Naive B cell (primary cell): ENCODE measurements around the gene MFN2. TPM values are rescaled to one million over a fixed set of nuclear protein-coding genes. Genes with fewer than 3 reads are reported as not detected.

Experiments used
- ATAC-seq, 2 donors: fragments of 150-1000 bp; cut with Tn5 transposase; 2 replicates each; pipeline ENCODE4 v1.10.0; 2021; ENCODE audit warnings: low read depth in 2 of 2, mild to moderate bottlenecking in 2 of 2, moderate library complexity in 2 of 2
- DNase-seq: peaks from one replicate; pipeline ENCODE4 v3.0.0; 2022
- H3K27ac Mint-ChIP-seq, 6 donors: one replicate each; pipeline ENCODE4 v1.8.0; 2020 to 2022; ENCODE audit warnings: mild to moderate bottlenecking in 6 of 6, mixed read lengths in 6 of 6, moderate library complexity in 5 of 6, inconsistent platforms in 2 of 6
- H3K27me3 Mint-ChIP-seq, 3 donors: one replicate each; pipeline ENCODE4 v1.8.0; 2021 to 2022; ENCODE audit warnings: mixed read lengths in 3 of 3, mild to moderate bottlenecking in 1 of 3
- H3K36me3 Mint-ChIP-seq, 2 donors: one replicate each; pipeline ENCODE4 v1.8.0; 2020 to 2022; ENCODE audit warnings: mixed read lengths in 2 of 2, inconsistent platforms in 1 of 2, mild to moderate bottlenecking in 1 of 2
- H3K4me1 Mint-ChIP-seq, 3 donors: one replicate each; pipeline ENCODE4 v1.8.0; 2020 to 2022; ENCODE audit warnings: mixed read lengths in 3 of 3, inconsistent platforms in 1 of 3, mild to moderate bottlenecking in 1 of 3, moderate library complexity in 1 of 3
- H3K4me3 Mint-ChIP-seq, 8 donors: one replicate each; pipeline ENCODE4 v1.8.0; 2020 to 2022; ENCODE audit warnings: mild to moderate bottlenecking in 8 of 8, mixed read lengths in 8 of 8, moderate library complexity in 8 of 8, inconsistent platforms in 2 of 8
- H3K9me3 Mint-ChIP-seq, 7 donors: one replicate each; pipeline ENCODE4 v1.8.0; 2020 to 2022; ENCODE audit warnings: mixed read lengths in 7 of 7, mild to moderate bottlenecking in 5 of 7, inconsistent platforms in 2 of 7, moderate library complexity in 1 of 7
- polyA plus RNA-seq, 6 donors: library from polyadenylated mRNA; unstranded; fragments of 300-500 nt; fragmentation: Illumina TruSeq; gene quantifications; one replicate each; pipeline ENCODE4 v1.2.3, GENCODE V29; 2021; ENCODE audit warnings: low read depth in 6 of 6

MFN2 gene
- polyA plus RNA-seq, 6 donors from 2014 or later: 27.5 to 39.9 (median 35.9) TPM

DNA sequence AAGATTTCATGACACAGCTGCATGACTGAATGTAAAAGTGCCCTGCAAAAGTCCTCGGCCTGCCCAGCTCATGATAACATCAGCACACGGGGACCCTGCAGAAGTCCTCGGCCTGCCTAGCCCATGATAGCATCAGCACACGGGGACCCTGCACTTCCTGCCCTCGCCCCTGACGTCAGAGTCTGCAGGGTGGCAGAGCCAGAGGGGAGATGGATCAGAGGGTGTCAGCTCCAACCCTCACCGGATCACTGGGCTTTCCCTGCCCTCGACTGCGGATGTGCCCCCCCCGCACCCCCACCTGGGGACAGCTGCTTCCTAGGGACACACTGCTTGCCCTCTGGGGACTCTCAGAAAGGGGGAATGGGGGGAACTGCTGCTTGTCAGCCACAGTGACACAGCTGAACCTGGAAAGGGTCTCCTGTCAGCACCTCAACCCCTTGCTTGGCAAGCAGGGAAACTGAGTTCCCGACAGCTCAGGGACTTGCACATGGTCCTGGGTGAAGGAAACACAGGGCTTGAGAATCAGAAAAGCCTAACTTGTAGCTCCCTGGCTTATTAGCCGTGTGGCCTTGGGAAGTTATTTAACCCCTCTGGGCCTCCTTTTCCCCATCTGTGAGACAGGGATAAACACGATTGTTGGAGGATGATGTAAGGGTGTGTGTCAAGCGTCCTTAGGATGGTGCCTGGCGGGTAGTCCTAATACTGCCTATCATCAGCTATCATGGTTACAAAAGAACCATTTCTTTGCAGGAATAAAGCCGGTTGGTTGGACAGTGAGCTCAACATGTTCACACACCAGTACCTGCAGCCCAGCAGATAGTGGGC is 30.7 kb downstream of the MFN2 start:
- DNase-seq (no peak), ATAC-seq (no peak)
- peak overlapping the region in 1 of 8 donors; percentile 10 for H3K4me3 Mint-ChIP-seq
- peaks cover 4 to 8% (median 7%) of the 10 kb centered on the region in 3 donors for H3K4me1 Mint-ChIP-seq
- no peaks in the 10 kb centered on the region for H3K9me3 Mint-ChIP-seq
- no peaks in the 10 kb centered on the region for H3K27me3 Mint-ChIP-seq
- H3K27ac Mint-ChIP-seq: peak overlapping the region in 1 of 6 donors; percentile 51
- H3K36me3 Mint-ChIP-seq: peaks cover 8 to 22% of the 10 kb centered on the region in 2 donors

DNA sequence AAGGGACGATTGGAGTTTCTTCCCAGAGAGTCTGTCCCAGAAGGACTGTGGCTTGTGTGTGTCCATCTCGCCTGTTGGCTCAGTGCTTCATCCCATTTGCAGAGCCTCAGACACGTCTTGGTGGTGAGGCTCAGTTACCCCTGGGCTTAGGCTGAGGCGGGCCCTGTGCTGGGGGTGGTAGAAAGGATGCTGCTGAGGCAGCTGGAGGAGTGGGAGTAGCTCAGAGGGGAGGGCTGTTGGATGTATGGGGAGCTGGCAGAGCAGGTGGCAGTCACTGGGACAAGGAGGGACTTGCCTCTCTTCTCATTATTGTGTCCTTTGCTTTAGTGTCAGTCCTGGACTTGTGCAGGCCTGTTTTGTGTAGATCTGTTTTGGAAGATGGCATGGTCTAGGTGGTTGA is 31.8 kb downstream of the MFN2 start:
- ATAC-seq (no peak), DNase-seq (no peak)
- peak overlapping the region in 4 of 6 donors; percentile 23 to 89 (median 82) for H3K27ac Mint-ChIP-seq
- peaks cover 8 to 16% of the 10 kb centered on the region in 2 donors for H3K36me3 Mint-ChIP-seq
- no peaks in the 10 kb centered on the region for H3K9me3 Mint-ChIP-seq
- no peaks in the 10 kb centered on the region for H3K27me3 Mint-ChIP-seq
- no peak overlapping the region for H3K4me3 Mint-ChIP-seq
- peaks cover 4 to 8% (median 7%) of the 10 kb centered on the region in 3 donors for H3K4me1 Mint-ChIP-seq

DNA sequence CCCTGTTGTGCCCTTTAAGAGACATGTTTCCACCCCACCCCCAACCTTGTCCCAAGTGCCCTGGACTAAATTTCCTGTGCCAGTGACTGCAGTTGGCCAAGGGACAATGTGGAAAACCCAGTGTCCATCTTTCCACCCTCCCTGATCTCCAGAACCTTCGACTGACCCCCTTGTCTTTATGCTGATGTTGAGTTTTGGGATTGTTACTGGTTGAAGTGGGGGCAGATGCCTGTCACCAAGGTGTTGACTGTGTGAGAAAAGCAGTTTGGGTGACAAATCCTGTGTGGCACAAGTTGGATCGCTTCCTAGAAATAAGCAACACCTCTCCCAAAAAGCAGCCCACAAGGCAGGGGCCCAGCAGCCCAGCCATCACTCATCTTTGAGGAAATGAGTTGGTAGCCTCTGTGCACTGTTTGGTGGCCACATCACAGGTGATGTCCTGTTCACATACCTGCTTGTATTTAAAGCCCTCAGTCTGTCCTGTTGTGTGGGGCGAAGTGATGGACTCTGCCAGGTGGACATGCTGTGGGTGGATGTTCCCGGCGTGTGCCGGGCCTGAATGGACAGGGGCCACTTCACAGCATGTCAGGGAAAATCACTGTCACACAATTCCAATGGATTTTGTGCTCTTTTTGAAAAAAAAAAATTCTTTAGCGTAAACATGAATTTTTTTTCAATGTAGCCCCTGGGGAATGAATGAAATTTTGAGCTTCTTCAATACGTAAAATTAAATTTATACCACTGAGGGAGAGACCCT is 32.5 kb downstream of the MFN2 start:
- H3K9me3 Mint-ChIP-seq: no peaks in the 10 kb centered on the region
- H3K27me3 Mint-ChIP-seq: no peaks in the 10 kb centered on the region
- DNase-seq (no peak), ATAC-seq (no peak)
- H3K27ac Mint-ChIP-seq: peak overlapping the region in 4 of 6 donors; percentile 22 to 76 (median 51)
- peaks cover 4 to 9% of the 10 kb centered on the region in 2 donors for H3K36me3 Mint-ChIP-seq
- peak overlapping the region in 1 of 8 donors; percentile 25 for H3K4me3 Mint-ChIP-seq
- H3K4me1 Mint-ChIP-seq: peaks cover 4 to 8% (median 4%) of the 10 kb centered on the region in 3 donors

DNA sequence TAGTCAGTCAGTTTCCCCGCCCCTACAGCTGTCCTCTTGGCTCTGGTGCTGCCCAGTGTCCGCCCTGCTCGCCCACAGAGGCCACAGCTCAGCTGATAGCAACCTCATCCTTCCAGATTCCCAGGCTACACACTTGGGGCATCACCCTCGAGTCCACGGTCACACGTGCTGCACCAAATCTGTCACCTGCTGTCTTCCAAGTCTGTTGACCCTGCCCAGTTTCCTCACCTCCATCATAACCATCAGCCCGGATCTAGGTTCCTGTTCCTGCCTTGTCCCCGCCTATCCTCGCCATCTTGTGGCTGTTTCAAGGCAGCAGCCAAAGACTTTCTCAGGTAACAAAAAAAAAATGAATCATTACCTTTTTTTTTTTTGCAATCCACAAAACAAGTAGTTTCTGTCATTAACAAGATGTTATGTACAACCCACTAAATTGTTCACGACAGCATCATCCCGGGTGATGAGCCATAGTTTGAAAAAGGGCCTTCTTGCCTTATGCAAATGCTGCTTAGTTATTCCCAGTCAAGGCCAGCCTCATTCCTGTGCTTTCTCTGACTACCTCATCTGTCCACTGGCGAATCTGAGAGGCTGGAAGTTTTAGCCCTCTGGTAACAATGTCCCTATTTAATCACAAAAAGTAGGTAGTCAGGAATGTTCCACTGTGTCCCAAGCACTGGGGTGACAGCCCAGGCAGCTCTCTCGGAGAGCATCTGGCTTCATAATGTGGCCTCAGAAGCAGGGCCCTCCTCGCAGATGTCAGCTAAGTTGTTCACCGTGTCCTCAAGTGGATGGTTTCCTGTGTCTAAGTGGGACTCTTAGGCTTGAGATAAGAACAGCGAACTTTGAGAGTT is 34.1 kb downstream of the MFN2 start:
- ATAC-seq (no peak), DNase-seq (no peak)
- Mint-ChIP-seq H3K4me1 (peaks cover 4 to 8% (median 8%) of the 10 kb centered on the region in 3 donors), H3K4me3 (no peak overlapping the region), H3K36me3 (peaks cover 4 to 7% of the 10 kb centered on the region in 2 donors), H3K9me3 (no peaks in the 10 kb centered on the region), H3K27ac (peak overlapping the region in 3 of 6 donors; percentile 50 to 91 (median 64)), H3K27me3 (no peaks in the 10 kb centered on the region)

DNA sequence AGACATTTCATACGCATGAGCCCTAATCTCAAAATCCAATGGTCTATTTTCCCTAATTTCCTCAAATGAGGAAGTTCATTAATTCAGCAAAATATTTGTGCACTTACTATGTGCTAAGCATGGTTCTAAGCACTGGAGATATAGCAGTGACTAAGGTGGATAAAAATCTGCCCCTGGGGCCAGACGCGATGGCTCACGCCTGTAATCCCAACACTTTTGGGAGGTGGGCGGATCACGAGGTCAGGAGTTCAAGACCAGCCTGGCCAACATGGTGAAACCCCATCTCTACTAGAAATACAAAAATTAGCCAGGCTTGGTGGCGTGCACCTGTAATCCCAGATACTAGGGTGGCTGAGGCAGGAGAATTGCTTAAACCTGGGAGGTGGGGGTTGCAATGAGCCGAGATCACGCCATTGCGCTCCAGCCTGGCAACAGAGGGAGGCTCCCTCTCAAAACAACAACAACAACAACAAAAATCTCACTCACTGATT is 34.8 kb downstream of the MFN2 start:
- ATAC-seq (no peak), DNase-seq (no peak)
- Mint-ChIP-seq H3K4me1 (peaks cover 7 to 13% (median 13%) of the 10 kb centered on the region in 3 donors), H3K36me3 (peaks cover 4 to 7% of the 10 kb centered on the region in 2 donors), H3K27me3 (no peaks in the 10 kb centered on the region), H3K27ac (no peak overlapping the region), H3K4me3 (no peak overlapping the region), H3K9me3 (no peaks in the 10 kb centered on the region)

DNA sequence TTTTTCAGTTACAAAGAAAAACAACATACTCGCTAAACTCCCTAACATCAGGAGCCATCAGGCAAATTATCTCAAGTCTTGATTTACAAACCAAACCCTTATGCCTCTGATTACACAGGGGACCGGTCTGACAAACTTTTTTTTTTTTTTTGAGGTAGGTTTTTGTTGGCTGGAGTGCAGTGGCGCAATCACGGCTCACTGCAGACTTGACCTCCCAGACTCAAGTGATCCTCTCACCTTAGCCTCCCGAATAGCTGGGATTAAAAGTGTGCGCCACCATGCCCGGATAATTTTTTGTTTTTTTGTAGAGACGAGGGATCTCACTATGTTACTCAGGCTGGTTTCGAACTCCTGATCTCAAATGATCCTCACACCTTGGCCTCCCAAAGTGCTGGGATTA is 35.3 kb downstream of the MFN2 start:
- Mint-ChIP-seq H3K27me3 (no peaks in the 10 kb centered on the region), H3K9me3 (no peaks in the 10 kb centered on the region), H3K36me3 (peaks cover 4 to 7% of the 10 kb centered on the region in 2 donors), H3K4me3 (no peak overlapping the region), H3K4me1 (peaks cover 7 to 17% (median 15%) of the 10 kb centered on the region in 3 donors), H3K27ac (no peak overlapping the region)
- ATAC-seq (no peak), DNase-seq (no peak)

DNA sequence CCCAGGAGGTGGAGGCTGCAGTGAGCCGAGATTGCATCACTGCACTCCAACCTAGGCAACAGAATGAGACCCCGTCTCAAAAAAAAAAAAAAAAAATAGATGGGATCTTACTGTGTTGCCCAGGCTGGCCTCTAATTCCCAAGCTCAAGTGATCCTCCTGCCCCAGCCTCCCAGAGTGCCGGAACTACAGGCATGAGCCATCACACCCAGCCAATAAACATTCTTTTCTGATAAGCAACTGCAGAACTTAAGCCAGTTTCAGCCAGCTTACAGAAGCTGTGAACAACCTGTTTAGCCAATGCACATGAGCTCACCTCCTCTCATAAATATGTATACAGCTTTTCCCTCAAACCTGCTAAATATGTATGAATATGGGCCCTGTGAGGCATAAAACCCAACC is 35.9 kb downstream of the MFN2 start:
- Mint-ChIP-seq H3K4me3 (peak overlapping the region in 1 of 8 donors; percentile 56), H3K9me3 (no peaks in the 10 kb centered on the region), H3K27ac (peak overlapping the region in 1 of 6 donors; percentile 39), H3K4me1 (peaks cover 7 to 18% (median 15%) of the 10 kb centered on the region in 3 donors), H3K36me3 (peaks cover 4 to 7% of the 10 kb centered on the region in 2 donors), H3K27me3 (no peaks in the 10 kb centered on the region)
- ATAC-seq (no peak), DNase-seq (no peak)

DNA sequence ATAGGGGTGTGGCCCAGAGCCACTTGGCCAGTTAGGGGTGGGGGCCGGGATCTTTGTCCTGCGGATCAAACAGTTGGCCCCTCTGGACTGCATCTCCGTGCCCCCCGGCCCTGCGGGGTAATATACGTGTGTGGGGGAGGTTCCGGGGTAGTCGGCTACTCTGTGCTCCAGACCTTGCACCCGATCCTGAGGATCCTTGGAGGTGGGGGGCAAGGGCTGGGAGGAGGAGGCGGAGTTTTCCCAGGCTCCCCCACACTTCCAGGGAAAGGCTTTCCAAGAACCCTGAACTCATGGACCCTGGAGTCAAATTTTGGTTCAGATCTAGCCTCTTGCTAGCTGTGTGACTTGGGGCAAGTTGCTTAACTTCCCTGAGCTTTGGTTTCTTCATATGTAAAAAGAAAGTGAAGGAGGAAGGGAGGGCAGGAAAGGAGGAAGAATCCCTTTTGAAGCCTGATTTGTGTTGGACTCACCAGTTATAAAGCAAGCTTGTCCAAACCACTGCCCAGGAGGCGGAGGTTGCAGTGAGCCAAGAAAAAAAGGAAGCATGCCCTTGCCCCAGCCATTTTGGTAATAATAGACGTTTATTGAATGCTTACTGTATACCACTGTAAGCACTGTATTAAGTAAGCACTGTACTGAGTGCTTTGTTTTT is 39.7 kb downstream of the MFN2 start:
- Mint-ChIP-seq H3K4me1 (peaks cover 3 to 15% (median 12%) of the 10 kb centered on the region in 3 donors), H3K36me3 (peaks cover 0 to 7% of the 10 kb centered on the region in 2 donors), H3K9me3 (no peaks in the 10 kb centered on the region), H3K4me3 (peak overlapping the region; percentile 84 to 95 (median 88)), H3K27me3 (no peaks in the 10 kb centered on the region), H3K27ac (peak overlapping the region in 4 of 6 donors; percentile 33 to 88 (median 80))
- ATAC-seq: no peak
- DNase-seq: no peak

DNA sequence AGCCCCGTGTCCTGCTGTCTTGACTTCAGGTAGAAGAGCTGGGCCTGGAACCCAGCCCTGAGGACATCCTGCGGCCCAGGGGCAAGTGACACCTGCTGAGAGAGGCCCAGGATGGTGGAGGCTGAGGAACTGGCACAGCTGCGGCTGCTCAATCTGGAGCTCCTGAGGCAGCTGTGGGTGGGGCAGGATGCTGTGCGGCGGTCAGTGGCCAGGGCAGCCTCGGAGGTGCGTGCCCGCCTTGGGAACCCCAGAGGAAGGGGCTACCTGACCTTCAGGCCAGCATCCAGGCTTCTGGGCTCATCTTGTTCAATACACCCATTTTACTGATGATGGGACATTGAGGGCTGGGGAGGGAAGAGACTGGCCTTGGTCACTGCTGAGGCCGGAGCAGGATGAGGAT is 41.4 kb downstream of the MFN2 start:
- no peaks in the 10 kb centered on the region for H3K9me3 Mint-ChIP-seq
- H3K4me3 Mint-ChIP-seq: peak overlapping the region in 3 of 8 donors; percentile 15 to 40 (median 21)
- ATAC-seq (no peak), DNase-seq (no peak)
- no peak overlapping the region for H3K27ac Mint-ChIP-seq
- peaks cover 3 to 18% of the 10 kb centered on the region in 2 donors for H3K36me3 Mint-ChIP-seq
- peaks cover 6 to 15% (median 12%) of the 10 kb centered on the region in 3 donors for H3K4me1 Mint-ChIP-seq
- no peaks in the 10 kb centered on the region for H3K27me3 Mint-ChIP-seq

DNA sequence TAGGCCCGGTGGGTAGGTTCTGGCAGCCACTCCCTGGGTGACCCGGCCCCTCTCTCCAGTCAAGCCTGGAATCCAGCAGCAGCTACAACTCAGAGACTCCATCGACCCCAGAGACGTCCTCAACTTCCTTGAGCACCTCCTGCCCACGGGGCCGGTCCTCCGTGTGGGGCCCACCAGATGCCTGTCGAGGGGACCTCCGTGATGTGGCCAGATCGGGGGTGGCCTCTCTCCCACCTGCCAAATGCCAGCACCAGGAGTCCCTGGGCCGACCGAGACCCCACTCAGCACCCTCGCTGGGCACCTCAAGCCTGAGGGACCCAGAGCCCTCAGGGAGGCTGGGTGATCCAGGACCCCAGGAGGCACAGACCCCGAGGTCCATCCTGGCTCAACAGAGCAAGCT is 41.8 kb downstream of the MFN2 start:
- Mint-ChIP-seq H3K4me1 (peaks cover 7 to 15% (median 12%) of the 10 kb centered on the region in 3 donors), H3K9me3 (no peaks in the 10 kb centered on the region), H3K36me3 (peaks cover 7 to 21% of the 10 kb centered on the region in 2 donors), H3K27me3 (no peaks in the 10 kb centered on the region), H3K27ac (no peak overlapping the region), H3K4me3 (no peak overlapping the region)
- ATAC-seq (no peak), DNase-seq (no peak)

DNA sequence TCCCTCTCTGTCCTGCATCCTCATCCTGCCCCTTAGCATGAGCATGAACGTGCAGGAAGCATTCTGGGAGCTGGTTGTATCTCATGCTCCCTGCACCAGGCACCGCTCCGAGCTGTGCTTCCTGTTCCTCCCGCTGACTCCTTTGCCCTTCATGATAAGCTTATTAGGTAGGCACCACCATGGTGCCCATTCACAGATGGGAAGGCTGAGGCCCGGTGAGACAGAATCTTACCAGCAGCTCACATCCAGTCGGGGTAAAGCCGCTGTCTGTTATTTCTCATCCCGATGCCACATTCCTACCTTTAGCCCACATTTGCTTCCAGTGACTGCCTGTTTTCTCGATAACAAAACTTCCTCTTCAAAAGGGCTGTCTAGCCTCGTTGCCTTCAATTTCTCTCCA is 46.3 kb downstream of the MFN2 start:
- H3K36me3 Mint-ChIP-seq: peaks cover 7 to 40% of the 10 kb centered on the region in 2 donors

DNA sequence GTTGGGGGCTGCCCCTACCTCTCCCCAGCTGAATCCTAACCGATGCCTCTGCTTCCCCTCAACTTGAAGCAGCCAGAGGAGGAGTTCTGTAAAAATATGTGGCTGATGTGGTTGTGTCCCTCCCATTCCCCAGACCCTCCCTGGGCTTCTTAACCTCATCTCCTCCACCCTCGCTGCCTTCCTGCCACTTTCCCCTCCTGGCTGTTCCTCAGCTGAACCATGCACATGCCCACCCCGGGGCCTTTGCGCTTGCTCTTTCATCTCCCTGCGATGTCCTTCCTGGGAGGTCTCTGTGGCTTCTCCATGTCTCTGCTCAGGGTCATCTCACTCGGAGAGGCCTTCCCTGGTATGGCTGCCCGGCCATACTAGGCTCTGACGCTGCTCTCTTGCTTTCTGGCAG is 48.0 kb downstream of the MFN2 start:
- peaks cover 0 to 18% (median 14%) of the 10 kb centered on the region in 3 donors for H3K4me1 Mint-ChIP-seq
- no peak for ATAC-seq
- H3K9me3 Mint-ChIP-seq: no peaks in the 10 kb centered on the region
- H3K4me3 Mint-ChIP-seq: peak overlapping the region in 1 of 8 donors; percentile 51
- peak overlapping the region in 1 of 6 donors; percentile 19 for H3K27ac Mint-ChIP-seq
- DNase-seq: no peak
- peaks cover 7 to 40% of the 10 kb centered on the region in 2 donors for H3K36me3 Mint-ChIP-seq
- no peaks in the 10 kb centered on the region for H3K27me3 Mint-ChIP-seq

More for the DNA sequence above, 46.3 kb downstream of the MFN2 start:
- no peak for DNase-seq
- H3K9me3 Mint-ChIP-seq: no peaks in the 10 kb centered on the region
- H3K4me3 Mint-ChIP-seq: no peak overlapping the region
- peaks cover 0 to 22% (median 14%) of the 10 kb centered on the region in 3 donors for H3K4me1 Mint-ChIP-seq
- no peaks in the 10 kb centered on the region for H3K27me3 Mint-ChIP-seq
- no peak for ATAC-seq
- H3K27ac Mint-ChIP-seq: peak overlapping the region in 2 of 6 donors; percentile 27 to 33
